ENCODE measurements around the gene FAM43B.

The FAM43B gene

GRCh38 chr1:20552728-20553445 is 514 bp downstream of the FAM43B start:
- DNase-seq = no peak

GRCh38 chr1:20555025-20555757 is 2.8 kb downstream of the FAM43B start:
- no peak for DNase-seq

- no peak for DNase-seq
These were observed 3.4 kb downstream of the FAM43B start for GRCh38 chr1:20555758-20556120.

- DNase-seq = no peak
These were observed 5.8 kb downstream of the FAM43B start for GRCh38 chr1:20558191-20558590.

GRCh38 chr1:20560966-20561365 is 8.6 kb downstream of the FAM43B start:
- no peak for DNase-seq

- no peak for DNase-seq
These were observed 12.9 kb downstream of the FAM43B start for GRCh38 chr1:20565234-20565633.

- DNase-seq = no peak
These were observed 17.2 kb downstream of the FAM43B start for GRCh38 chr1:20569523-20570098.

GRCh38 chr1:20571427-20571826 is 19.1 kb downstream of the FAM43B start:
- DNase-seq = no peak

GRCh38 chr1:20573987-20574386 is 21.6 kb downstream of the FAM43B start:
- no peak for DNase-seq

- DNase-seq = peak; percentile 47
These were observed 22.5 kb downstream of the FAM43B start for GRCh38 chr1:20574686-20575540.

GRCh38 chr1:20575541-20576336 is 23.4 kb downstream of the FAM43B start:
- DNase-seq = no peak

- DNase-seq = no peak
These were observed 25.7 kb downstream of the FAM43B start for GRCh38 chr1:20578062-20578461.

- no peak for DNase-seq
These were observed 26.5 kb downstream of the FAM43B start for GRCh38 chr1:20578721-20579395.

GRCh38 chr1:20584890-20585289 is 32.5 kb downstream of the FAM43B start:
- no peak for DNase-seq

- no peak for DNase-seq
These were observed 34.7 kb downstream of the FAM43B start for GRCh38 chr1:20586953-20587660.

GRCh38 chr1:20587661-20588053 is 35.3 kb downstream of the FAM43B start:
- no peak for DNase-seq

GRCh38 chr1:20588634-20589225 is 36.4 kb downstream of the FAM43B start, which contains the start of gene CDA:
Gene CDA, plus strand, starts transcription at chr1:20589097. Its CDS starts 33 bp downstream, at chr1:20589130.
- no peak for DNase-seq

- no peak for DNase-seq
These were observed 37.2 kb downstream of the FAM43B start for GRCh38 chr1:20589331-20590278.

GRCh38 chr1:20590306-20590777 is 38.0 kb downstream of the FAM43B start:
- DNase-seq = no peak
